ENCODE data around the gene DNAJC18.

Gene DNAJC18

DNA sequence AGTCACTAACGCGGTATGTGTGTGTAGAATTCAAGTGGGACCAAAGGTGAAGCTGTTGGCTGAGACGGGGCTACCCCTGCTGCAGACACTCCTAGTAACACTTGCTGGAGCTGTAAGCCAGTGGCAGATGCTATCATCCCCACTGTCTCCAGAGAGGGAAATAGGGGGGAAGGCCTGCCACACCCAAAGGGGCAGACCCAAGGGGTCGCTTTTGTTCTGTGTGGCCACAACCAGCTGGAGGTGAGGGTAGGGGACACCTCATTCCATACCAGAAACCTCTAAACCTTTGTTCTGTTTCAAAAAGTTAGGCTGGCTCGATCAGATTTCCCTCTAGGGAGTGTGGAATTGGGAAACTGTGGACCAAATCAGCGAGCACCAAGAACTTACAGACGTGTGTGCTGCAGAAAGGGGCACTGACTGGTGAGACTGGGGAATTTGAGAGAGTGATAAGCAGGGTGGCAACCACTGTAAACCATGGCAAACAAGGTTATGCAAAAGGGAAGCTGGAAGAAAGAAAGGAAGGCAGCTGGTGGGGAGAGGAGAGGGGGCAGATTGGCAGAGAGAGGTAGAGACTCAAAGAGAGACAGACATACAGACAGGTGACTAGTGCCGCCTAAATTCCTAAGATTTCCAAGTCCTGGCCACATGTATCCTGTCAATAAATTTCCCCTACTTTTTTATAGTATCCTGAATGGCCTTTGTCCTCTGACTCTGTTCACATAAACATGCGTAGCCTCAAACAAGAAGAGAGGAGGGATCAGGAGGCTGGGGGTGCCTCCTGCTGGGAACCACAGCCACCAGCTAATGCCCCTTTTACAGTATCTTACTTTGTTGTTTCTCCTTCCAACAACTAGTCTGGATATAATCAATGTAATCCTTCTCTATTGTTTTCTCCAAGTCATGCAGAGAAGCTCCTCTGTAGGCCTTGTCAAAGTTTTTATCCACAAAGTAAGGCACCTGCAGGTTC lies 19.8 kb downstream of the DNAJC18 start:
- no peak for DNase-seq (ENCODE audit: low read depth)
- H3K4me3 ChIP-seq (ENCODE audit: low read depth, low read length): no peak overlapping the region
- TF ChIP-seq, protein P1, sequence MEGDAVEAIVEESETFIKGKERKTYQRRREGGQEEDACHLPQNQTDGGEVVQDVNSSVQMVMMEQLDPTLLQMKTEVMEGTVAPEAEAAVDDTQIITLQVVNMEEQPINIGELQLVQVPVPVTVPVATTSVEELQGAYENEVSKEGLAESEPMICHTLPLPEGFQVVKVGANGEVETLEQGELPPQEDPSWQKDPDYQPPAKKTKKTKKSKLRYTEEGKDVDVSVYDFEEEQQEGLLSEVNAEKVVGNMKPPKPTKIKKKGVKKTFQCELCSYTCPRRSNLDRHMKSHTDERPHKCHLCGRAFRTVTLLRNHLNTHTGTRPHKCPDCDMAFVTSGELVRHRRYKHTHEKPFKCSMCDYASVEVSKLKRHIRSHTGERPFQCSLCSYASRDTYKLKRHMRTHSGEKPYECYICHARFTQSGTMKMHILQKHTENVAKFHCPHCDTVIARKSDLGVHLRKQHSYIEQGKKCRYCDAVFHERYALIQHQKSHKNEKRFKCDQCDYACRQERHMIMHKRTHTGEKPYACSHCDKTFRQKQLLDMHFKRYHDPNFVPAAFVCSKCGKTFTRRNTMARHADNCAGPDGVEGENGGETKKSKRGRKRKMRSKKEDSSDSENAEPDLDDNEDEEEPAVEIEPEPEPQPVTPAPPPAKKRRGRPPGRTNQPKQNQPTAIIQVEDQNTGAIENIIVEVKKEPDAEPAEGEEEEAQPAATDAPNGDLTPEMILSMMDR (IDR thresholded peaks at IDR 0.05; ENCODE audit: insufficient read depth, low read depth, low read length, missing control alignments): no peak

DNA sequence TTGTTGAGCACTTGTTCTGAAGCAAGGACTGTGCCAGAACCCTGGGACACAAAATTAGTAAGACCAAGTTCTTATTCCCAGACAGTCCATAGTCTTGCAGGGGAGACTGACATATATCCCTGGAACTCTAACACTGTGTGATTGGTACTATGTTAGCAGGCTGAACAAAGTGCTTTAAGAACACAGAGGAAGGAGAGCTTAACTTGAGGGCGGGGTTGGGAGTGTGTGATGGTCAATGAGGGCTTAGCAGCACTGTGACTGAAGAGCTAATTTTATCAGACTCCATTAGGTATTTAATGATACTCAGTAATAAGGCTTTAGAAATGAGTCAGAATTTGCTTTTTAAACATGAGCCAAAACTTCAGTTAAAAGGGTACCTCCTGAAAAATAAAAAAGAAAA lies 20.5 kb downstream of the DNAJC18 start:
- TF ChIP-seq, protein P1 (IDR thresholded peaks at IDR 0.05; ENCODE audit: insufficient read depth, low read depth, low read length, missing control alignments): no peak
- no peak overlapping the region for H3K4me3 ChIP-seq (ENCODE audit: low read depth, low read length)
- no peak for DNase-seq (ENCODE audit: low read depth)

DNA sequence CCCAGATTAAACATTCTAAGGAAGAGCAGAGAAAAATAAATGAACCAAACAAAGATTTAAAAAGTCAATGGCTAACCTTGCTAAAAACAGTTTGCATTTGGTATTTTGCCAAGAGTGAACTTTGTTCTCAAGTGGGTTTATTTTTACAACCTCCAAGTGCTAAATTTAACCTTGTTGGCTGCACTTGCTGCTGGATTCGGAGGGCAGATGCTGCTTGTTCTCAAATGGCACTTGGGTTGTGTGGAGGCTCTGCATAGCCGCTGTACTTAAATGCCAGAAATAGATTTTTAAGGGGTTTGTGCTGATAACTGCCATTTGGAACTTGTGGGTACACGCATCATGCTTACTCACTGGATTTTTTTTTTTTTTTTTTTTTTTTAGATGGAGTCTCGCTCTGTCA lies 22.1 kb downstream of the DNAJC18 start:
- DNase-seq (ENCODE audit: low read depth): no peak
- H3K4me3 ChIP-seq (ENCODE audit: low read depth, low read length): no peak overlapping the region

DNA sequence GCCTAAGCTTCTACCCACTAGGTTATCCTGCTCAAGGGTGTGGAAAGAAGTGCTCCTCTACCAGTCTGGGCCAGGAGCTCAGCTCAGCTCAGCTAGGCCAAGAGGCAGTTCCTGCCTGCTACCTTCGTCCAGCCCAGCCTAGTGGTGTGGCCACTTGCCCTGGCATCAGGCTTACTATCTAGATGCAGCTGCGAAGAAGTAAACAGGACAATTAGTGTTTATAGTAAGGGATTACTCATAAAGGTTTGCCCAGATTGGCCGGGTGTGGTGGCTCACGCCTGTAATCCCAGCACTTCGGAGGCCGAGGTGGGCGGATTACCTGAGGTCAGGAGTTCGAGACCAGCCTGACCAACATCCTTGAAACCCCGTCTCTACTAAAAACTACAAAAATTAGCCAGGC lies 22.7 kb downstream of the DNAJC18 start:
- TF ChIP-seq, protein P1 (IDR thresholded peaks at IDR 0.05; ENCODE audit: insufficient read depth, low read depth, low read length, missing control alignments): no peak
- no peak overlapping the region for H3K4me3 ChIP-seq (ENCODE audit: low read depth, low read length)
- no peak for DNase-seq (ENCODE audit: low read depth)

More for the DNA sequence above, 22.1 kb downstream of the DNAJC18 start:
- TF ChIP-seq, protein P1 (IDR thresholded peaks at IDR 0.05; ENCODE audit: insufficient read depth, low read depth, low read length, missing control alignments): no peak

DNA sequence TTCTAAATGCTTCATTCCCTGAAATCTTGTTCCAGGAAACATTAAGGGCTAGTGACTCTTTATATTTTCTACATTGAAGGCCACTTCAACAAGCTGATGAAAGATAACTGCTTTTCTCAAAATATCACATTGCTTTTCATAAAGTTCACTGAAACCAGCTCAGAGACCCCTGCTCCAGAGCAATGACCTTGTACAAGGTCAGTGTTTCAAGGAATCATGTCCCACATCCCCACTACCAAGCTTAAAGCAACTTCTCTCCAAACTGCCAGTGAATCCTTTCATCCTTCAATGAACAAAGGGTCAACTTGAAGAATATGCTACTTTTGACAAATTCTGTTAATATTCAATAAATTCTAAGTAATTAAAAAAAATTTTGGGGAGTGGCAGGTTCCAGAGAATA lies 23.5 kb downstream of the DNAJC18 start:
- no peak overlapping the region for H3K4me3 ChIP-seq (ENCODE audit: low read depth, low read length)
- TF ChIP-seq, protein P1 (IDR thresholded peaks at IDR 0.05; ENCODE audit: insufficient read depth, low read depth, low read length, missing control alignments): no peak
- no peak for DNase-seq (ENCODE audit: low read depth)

DNA sequence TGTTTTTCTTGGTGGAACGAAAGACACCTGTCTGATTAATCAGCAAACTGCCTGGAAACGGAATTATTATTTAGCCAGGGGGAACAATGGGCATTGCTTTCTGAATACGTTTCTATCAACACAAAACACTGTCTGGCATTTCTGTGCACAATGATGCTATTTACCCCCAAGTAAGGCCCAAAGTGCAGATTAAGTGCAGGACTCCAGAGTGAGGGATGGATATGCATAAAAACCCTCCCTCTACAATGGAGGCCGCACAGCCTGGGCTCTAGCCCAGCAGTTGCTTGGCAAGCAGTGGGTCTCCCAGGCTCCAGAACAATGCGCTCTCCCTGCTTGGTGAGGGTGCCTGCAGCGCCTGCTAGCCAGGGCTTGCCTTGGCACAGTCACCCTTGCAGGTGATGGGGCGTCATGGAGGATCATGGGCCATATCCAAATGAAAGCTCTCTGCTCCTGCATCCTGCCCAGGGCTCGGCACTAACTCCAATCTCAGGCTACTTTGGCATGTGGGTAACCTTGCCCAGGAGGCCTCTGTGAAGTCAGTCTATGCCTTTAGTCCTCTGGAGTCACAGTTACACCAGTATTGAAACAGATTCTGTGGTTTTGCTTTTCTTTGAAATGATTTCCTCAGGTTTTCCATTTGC lies 24.0 kb downstream of the DNAJC18 start:
- DNase-seq (ENCODE audit: low read depth): no peak
- no peak overlapping the region for H3K4me3 ChIP-seq (ENCODE audit: low read depth, low read length)
- TF ChIP-seq, protein P1 (IDR thresholded peaks at IDR 0.05; ENCODE audit: insufficient read depth, low read depth, low read length, missing control alignments): no peak
